ENCODE measurements around the gene TRIM16.
"Not testable (repeated sequence)": the region's sequence is repeated elsewhere in the genome, so short reads cannot be mapped to it uniquely, and the experiment has no call there.

- not testable (repeated sequence) for TF ChIP-seq EZH2 (IDR thresholded peaks at IDR 0.05; ENCODE audit: insufficient read depth, poor library complexity, severe bottlenecking); EZH2phosphoT487 (IDR thresholded peaks at IDR 0.05; ENCODE audit: insufficient read depth, low read depth)
These were observed 100.8 kb downstream of the TRIM16 start for GRCh38 chr17:15583313-15583712.
